HL-60 (cell line): ENCODE measurements around the gene MRPL17.

ENCODE experiments used
- GABPA ChIP-seq: IDR thresholded peaks from 2 replicates; pipeline ENCODE4 v1.6.1; 2012; ENCODE audit warnings: low read depth
- POLR2AphosphoS5 ChIP-seq: IDR thresholded peaks from 2 replicates; pipeline ENCODE4 v1.6.1; 2012; ENCODE audit warnings: low read depth
- SPI1 ChIP-seq: IDR thresholded peaks from 2 replicates; pipeline ENCODE4 v1.6.1; 2012; ENCODE audit warnings: low read depth, mild to moderate bottlenecking, borderline replicate concordance
- TF ChIP-seq, protein P1 (sequence below): IDR thresholded peaks from one replicate; pipeline ENCODE4 v1.5.1; 2011; ENCODE audit warnings: low read length, control low read depth, inconsistent platforms; ENCODE audit not compliant: insufficient read depth
- TF ChIP-seq, protein P2 (sequence below): IDR thresholded peaks from 2 replicates; pipeline ENCODE4 v1.6.1; 2012; ENCODE audit warnings: low read depth; ENCODE audit not compliant: insufficient replicate concordance

DNA sequence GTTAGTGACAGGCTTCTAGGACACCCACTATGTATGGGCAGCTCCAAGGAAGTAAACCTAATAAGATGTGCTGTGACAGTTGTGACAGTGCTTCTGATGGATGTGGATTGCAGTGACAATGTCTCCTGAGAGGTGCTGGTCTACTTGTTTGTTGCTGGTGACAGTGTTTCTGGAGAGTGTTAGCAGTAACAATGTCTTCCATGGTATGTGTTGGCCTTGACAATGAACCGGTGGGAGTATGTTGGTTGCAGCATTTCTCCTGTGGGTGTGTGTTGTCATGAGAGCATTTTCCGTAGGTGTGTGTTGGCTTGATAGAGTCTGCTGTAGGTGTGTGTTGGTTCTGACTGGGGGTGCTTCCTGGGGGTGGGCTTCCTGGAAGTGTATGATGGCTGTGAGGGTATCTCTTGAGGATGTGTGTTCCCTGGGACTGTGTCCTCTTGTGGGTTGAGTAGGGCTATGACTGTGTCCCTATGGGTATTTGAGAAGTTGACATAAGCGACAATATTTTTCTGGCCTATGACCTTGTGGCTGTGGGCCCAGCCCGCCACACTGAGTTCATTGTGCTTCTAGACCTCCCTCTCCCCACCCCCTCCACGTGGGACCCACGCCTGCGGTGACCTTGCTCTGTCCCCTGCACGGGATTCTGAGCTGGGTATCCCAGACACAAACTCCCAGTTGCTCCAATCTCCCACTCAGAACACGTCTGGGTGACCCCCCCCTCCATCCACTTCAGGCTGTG lies 28.7 kb downstream of the MRPL17 start:
- TF ChIP-seq, protein P1, sequence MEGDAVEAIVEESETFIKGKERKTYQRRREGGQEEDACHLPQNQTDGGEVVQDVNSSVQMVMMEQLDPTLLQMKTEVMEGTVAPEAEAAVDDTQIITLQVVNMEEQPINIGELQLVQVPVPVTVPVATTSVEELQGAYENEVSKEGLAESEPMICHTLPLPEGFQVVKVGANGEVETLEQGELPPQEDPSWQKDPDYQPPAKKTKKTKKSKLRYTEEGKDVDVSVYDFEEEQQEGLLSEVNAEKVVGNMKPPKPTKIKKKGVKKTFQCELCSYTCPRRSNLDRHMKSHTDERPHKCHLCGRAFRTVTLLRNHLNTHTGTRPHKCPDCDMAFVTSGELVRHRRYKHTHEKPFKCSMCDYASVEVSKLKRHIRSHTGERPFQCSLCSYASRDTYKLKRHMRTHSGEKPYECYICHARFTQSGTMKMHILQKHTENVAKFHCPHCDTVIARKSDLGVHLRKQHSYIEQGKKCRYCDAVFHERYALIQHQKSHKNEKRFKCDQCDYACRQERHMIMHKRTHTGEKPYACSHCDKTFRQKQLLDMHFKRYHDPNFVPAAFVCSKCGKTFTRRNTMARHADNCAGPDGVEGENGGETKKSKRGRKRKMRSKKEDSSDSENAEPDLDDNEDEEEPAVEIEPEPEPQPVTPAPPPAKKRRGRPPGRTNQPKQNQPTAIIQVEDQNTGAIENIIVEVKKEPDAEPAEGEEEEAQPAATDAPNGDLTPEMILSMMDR: no peak
- TF ChIP-seq GABPA (no peak), POLR2AphosphoS5 (no peak), SPI1 (no peak)
- TF ChIP-seq, protein P2, sequence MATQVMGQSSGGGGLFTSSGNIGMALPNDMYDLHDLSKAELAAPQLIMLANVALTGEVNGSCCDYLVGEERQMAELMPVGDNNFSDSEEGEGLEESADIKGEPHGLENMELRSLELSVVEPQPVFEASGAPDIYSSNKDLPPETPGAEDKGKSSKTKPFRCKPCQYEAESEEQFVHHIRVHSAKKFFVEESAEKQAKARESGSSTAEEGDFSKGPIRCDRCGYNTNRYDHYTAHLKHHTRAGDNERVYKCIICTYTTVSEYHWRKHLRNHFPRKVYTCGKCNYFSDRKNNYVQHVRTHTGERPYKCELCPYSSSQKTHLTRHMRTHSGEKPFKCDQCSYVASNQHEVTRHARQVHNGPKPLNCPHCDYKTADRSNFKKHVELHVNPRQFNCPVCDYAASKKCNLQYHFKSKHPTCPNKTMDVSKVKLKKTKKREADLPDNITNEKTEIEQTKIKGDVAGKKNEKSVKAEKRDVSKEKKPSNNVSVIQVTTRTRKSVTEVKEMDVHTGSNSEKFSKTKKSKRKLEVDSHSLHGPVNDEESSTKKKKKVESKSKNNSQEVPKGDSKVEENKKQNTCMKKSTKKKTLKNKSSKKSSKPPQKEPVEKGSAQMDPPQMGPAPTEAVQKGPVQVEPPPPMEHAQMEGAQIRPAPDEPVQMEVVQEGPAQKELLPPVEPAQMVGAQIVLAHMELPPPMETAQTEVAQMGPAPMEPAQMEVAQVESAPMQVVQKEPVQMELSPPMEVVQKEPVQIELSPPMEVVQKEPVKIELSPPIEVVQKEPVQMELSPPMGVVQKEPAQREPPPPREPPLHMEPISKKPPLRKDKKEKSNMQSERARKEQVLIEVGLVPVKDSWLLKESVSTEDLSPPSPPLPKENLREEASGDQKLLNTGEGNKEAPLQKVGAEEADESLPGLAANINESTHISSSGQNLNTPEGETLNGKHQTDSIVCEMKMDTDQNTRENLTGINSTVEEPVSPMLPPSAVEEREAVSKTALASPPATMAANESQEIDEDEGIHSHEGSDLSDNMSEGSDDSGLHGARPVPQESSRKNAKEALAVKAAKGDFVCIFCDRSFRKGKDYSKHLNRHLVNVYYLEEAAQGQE: no peak
